Thyroid gland (tissue), 4 donors: ENCODE data around the gene ANKLE2. TPM values are rescaled to one million over a fixed set of nuclear protein-coding genes. Genes with fewer than 3 reads are reported as not detected.

Experiments used
- DNase-seq, 2 donors: peaks; one replicate each; pipeline ENCODE4 v3.0.0-alpha.2; 2019
- H3K27ac ChIP-seq, 3 donors: fragments of 200-600 bp; sonication (generic); 1 replicate in 2 of 3; 2 replicates in 1 of 3; pipeline ENCODE4 v1.5.1; 2016 to 2019; ENCODE audit warnings: mild to moderate bottlenecking in 1 of 3, moderate library complexity in 1 of 3
- H3K27me3 ChIP-seq: fragments of 200-600 bp; sonication (generic); one replicate; pipeline ENCODE4 v1.5.1; 2019
- H3K36me3 ChIP-seq, 2 donors: fragments of 200-600 bp; sonication (generic); one replicate each; pipeline ENCODE4 v1.5.1; 2016 to 2019
- H3K4me1 ChIP-seq, 2 donors: fragments of 200-600 bp; sonication (generic); one replicate each; pipeline ENCODE4 v1.5.1; 2017 to 2019
- H3K4me3 ChIP-seq, 3 donors: fragments of 200-600 bp; sonication (generic); replicated peaks in 1 of 3; 1 replicate in 2 of 3; 2 replicates in 1 of 3; pipeline ENCODE4 v1.5.1; 2016; ENCODE audit warnings: mild to moderate bottlenecking in 1 of 3
- H3K9me3 ChIP-seq: fragments of 200-600 bp; sonication (generic); one replicate; pipeline ENCODE4 v1.5.1; 2017
- POLR2A ChIP-seq, 2 donors: fragments of 450-650 bp; IDR thresholded peaks; one replicate each; pipeline ENCODE4 v1.6.1; 2017; ENCODE audit warnings: antibody characterized with exemption in 2 of 2, mild to moderate bottlenecking in 2 of 2, moderate library complexity in 1 of 2
- whole genome bisulfite sequencing, 2 donors: methylation state at CpG; one replicate each; pipeline ENCODE4 v1.1.5; 2017; 5-methylcytosine and 5-hydroxymethylcytosine counted together
- intact Hi-C: fragments of 100-400 bp; cut with DNase I; formaldehyde crosslinking; loops from one replicate; pipeline ENCODE4 v1.15.1; 2023
- total RNA-seq, 4 donors: library from RNA; depleted of rRNA; stranded (reverse); fragments of >200 nt; gene quantifications; one replicate each; pipeline ENCODE4 v1.2.3, GENCODE V29; 2016
- TF ChIP-seq, protein P1 (sequence below), 6 experiments: fragments of 200-600 bp in 3 of 6; fragments of 450-650 bp in 3 of 6; sonication (generic) in 3 of 6; IDR thresholded peaks; one replicate each; pipeline ENCODE4 v1.5.1; 2016 to 2019; ENCODE audit warnings: antibody characterized with exemption in 6 of 6, mild to moderate bottlenecking in 2 of 6, inconsistent platforms in 1 of 6, moderate library complexity in 1 of 6

ANKLE2 gene
- total RNA-seq, 4 donors from 2014 or later: 50.7 to 70.7 (median 55.3) TPM

- H3K9me3 ChIP-seq: no peaks in the 10 kb centered on the region
- no peaks in the 10 kb centered on the region for H3K27me3 ChIP-seq
- no peak overlapping the region for H3K27ac ChIP-seq
- intact Hi-C loops: no loop called here
- 93 to 96% methylated on average over 10 to 19 of the region's 21 CpGs for WGBS, 2 donors
- no peaks in the 10 kb centered on the region for H3K4me1 ChIP-seq
- H3K36me3 ChIP-seq: peaks cover 58 to 75% of the 10 kb centered on the region in 2 donors
- no peak overlapping the region for H3K4me3 ChIP-seq
- TF ChIP-seq POLR2A (IDR thresholded peaks at IDR 0.05): no peak
- TF ChIP-seq, protein P1, sequence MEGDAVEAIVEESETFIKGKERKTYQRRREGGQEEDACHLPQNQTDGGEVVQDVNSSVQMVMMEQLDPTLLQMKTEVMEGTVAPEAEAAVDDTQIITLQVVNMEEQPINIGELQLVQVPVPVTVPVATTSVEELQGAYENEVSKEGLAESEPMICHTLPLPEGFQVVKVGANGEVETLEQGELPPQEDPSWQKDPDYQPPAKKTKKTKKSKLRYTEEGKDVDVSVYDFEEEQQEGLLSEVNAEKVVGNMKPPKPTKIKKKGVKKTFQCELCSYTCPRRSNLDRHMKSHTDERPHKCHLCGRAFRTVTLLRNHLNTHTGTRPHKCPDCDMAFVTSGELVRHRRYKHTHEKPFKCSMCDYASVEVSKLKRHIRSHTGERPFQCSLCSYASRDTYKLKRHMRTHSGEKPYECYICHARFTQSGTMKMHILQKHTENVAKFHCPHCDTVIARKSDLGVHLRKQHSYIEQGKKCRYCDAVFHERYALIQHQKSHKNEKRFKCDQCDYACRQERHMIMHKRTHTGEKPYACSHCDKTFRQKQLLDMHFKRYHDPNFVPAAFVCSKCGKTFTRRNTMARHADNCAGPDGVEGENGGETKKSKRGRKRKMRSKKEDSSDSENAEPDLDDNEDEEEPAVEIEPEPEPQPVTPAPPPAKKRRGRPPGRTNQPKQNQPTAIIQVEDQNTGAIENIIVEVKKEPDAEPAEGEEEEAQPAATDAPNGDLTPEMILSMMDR (IDR thresholded peaks at IDR 0.05): no peak
- DNase-seq: no peak
Observed at GRCh38 chr12:132786192-132786591, 24.6 kb upstream of the ANKLE2 start.

- TF ChIP-seq POLR2A (IDR thresholded peaks at IDR 0.05): no peak
- TF ChIP-seq, protein P1 (IDR thresholded peaks at IDR 0.05): no peak
Observed at GRCh38 chr12:132784580-132784979, 22.9 kb upstream of the ANKLE2 start.

DNA sequence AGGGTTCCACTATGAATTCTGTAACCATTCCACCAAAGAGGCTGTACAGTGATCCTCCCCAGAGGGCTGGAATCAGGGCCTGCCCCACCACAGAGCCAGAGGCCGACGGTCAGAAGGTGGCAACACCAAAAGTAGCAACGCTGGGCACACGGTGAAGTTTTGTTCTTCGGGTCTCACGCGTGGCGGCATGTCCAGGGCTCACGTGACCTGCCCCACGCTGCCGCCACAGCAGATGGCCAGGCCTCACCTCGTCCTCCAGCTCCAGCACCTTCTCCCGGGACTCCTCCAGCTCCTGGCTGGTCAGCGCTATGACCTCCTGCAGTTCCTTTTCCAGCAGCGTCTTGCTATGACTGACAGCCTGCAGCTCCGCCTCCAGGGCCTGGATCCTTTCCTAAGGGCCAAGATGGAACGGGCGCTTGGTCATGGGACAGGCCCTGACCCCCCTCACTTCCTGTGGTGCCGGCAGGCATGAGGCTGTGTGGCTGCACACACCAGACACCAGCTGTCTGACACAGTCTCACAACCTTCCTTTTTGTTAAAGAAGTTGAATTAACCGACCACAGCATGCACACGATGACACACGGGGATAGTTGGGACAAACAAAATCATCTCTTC, 22.4 kb upstream of the ANKLE2 start:
- Histone ChIP-seq H3K4me3 (no peak overlapping the region), H3K9me3 (no peaks in the 10 kb centered on the region), H3K27me3 (no peaks in the 10 kb centered on the region), H3K4me1 (no peaks in the 10 kb centered on the region), H3K27ac (no peak overlapping the region), H3K36me3 (peaks cover 64 to 83% of the 10 kb centered on the region in 2 donors)
- WGBS, 2 donors: 92 to 93% methylated on average over 21 to 22 of the region's 22 CpGs
- intact Hi-C loops: no loop called here
- TF ChIP-seq POLR2A (IDR thresholded peaks at IDR 0.05): no peak
- TF ChIP-seq, protein P1 (IDR thresholded peaks at IDR 0.05): no peak
- no peak for DNase-seq

More at GRCh38 chr12:132784580-132784979, 22.9 kb upstream of the ANKLE2 start:
- Histone ChIP-seq H3K36me3 (peaks cover 69 to 83% of the 10 kb centered on the region in 2 donors), H3K27me3 (no peaks in the 10 kb centered on the region), H3K9me3 (no peaks in the 10 kb centered on the region), H3K27ac (no peak overlapping the region), H3K4me3 (no peak overlapping the region), H3K4me1 (no peaks in the 10 kb centered on the region)
- DNase-seq: no peak
- intact Hi-C loops: no loop called here
- WGBS, 2 donors: 90 to 93% methylated on average over 9 of the region's 9 CpGs

DNA sequence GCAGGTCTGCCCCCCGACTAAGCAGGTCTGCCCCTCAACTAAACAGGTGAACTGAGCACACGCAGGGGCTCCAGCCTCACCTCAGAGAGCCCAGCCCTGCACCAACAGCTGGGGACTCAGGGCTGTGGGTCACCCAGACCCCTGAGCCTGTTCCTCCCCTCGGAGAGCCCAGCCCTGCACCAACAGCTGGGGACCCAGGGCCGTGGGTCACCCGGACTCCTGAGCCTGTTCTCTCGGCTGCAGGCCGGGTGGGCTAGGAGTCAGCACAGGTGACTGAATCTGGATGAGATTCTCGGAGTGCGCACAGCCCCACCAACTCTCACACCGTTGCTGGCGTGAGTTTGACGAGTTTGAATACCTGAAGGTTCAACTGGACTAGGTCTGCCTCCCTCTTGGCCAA, 20.3 kb upstream of the ANKLE2 start:
- Histone ChIP-seq H3K9me3 (no peaks in the 10 kb centered on the region), H3K36me3 (peaks cover 67 to 87% of the 10 kb centered on the region in 2 donors), H3K27ac (no peak overlapping the region), H3K4me3 (no peak overlapping the region), H3K4me1 (no peaks in the 10 kb centered on the region), H3K27me3 (no peaks in the 10 kb centered on the region)
- intact Hi-C loops: no loop called here
- DNase-seq: no peak
- 97 to 99% methylated on average over 6 to 9 of the region's 12 CpGs for WGBS, 2 donors
- TF ChIP-seq, protein P1 (IDR thresholded peaks at IDR 0.05): no peak
- TF ChIP-seq POLR2A (IDR thresholded peaks at IDR 0.05): no peak

DNA sequence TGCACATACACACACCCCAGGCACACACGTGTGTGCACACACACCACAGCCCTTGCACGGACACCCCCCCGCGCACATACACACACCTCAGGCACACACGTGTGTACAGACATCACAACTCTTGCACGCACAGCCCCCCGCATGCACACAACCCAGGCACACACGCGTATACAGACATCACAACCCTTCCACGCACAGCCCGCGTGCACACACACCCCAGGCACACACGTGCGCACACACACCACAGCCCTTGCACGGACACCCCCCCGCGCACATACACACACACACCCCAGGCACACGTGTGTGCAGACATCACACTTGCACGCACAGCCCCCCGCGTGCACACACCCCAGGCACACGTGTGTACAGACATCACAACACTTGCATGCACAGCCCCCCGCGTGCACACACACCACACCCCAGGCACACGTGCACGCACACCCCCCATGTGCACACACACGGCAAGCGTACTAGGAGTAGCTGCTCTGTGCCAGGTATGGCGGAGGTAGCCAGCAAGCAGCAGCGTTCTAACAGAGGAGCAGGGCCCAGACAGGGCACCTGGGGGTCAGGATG, 18.2 kb upstream of the ANKLE2 start:
- intact Hi-C loops: no loop called here
- 95 to 96% methylated on average over 22 to 25 of the region's 30 CpGs for WGBS, 2 donors
- peaks cover 66 to 84% of the 10 kb centered on the region in 2 donors for H3K36me3 ChIP-seq
- no peak for DNase-seq
- TF ChIP-seq, protein P1 (IDR thresholded peaks at IDR 0.05): no peak
- no peak for TF ChIP-seq POLR2A (IDR thresholded peaks at IDR 0.05)
- no peak overlapping the region for H3K4me3 ChIP-seq
- no peaks in the 10 kb centered on the region for H3K9me3 ChIP-seq
- H3K4me1 ChIP-seq: no peaks in the 10 kb centered on the region
- no peak overlapping the region for H3K27ac ChIP-seq
- H3K27me3 ChIP-seq: no peaks in the 10 kb centered on the region
